ENCODE measurements around the gene CYP1B1. TPM values are rescaled to one million over a fixed set of nuclear protein-coding genes. Genes with fewer than 3 reads are reported as not detected.

CYP1B1 gene
- total and polyA plus RNA-seq, 2 experiments from 2014 or later = 0.06 TPM; not detected in 1

DNA sequence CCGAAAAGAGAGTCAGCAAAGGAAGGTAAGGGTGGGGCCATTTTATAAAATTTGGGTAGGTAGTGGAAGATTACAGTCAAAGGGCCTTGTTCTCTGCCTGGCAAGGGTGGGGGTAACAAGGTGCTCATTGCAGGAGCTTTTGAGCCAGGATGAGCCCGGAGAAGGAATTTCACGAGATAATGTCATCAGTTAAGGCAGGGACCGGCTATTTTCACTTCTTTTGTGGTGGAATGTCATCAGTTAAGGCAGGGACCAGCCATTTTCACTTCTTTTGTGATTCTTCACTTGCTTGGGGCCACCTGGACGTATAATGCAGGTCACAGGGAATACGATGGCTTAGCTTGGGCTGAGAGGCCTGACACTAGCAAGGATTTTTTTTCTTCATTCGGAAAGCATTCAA, 58.1 kb downstream of the CYP1B1 start:
- Histone ChIP-seq H3K4me3 (no peak overlapping the region), H3K27ac (no peak overlapping the region), H3K36me3 (no peaks in the 10 kb centered on the region), H3K4me1 (ENCODE audit: low read depth) (no peaks in the 10 kb centered on the region), H3K27me3 (no peaks in the 10 kb centered on the region), H3K9me3 (ENCODE audit: low read depth) (no peaks in the 10 kb centered on the region)
- TF ChIP-seq, protein P1, sequence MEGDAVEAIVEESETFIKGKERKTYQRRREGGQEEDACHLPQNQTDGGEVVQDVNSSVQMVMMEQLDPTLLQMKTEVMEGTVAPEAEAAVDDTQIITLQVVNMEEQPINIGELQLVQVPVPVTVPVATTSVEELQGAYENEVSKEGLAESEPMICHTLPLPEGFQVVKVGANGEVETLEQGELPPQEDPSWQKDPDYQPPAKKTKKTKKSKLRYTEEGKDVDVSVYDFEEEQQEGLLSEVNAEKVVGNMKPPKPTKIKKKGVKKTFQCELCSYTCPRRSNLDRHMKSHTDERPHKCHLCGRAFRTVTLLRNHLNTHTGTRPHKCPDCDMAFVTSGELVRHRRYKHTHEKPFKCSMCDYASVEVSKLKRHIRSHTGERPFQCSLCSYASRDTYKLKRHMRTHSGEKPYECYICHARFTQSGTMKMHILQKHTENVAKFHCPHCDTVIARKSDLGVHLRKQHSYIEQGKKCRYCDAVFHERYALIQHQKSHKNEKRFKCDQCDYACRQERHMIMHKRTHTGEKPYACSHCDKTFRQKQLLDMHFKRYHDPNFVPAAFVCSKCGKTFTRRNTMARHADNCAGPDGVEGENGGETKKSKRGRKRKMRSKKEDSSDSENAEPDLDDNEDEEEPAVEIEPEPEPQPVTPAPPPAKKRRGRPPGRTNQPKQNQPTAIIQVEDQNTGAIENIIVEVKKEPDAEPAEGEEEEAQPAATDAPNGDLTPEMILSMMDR (IDR thresholded peaks at IDR 0.05; ENCODE audit: low read depth, low read length) = no peak
- DNase-seq (ENCODE audit: low read depth in 1 of 2, low spot score in 1 of 2) = no peak

Other genes with a start within 250 kb of the CYP1B1 start
- 3.0 and 4.2 TPM in 2 replicates for gene RMDN2, start 150.9 kb downstream of the CYP1B1 start, total RNA-seq
- gene RMDN2, start 150.9 kb downstream of the CYP1B1 start, polyA plus RNA-seq = 2.3 and 3.6 TPM in 2 replicates

All from cardiac muscle cell (in vitro differentiated cells and primary cell).